GM23338 (cell line): Measurements from ENCODE around the gene GP9. TPM values are rescaled to one million over a fixed set of nuclear protein-coding genes. Genes with fewer than 3 reads are reported as not detected.

Experiments used
- ATAC-seq: fragments of 200-7000 bp; cut with Tn5 transposase; 3 replicates; pipeline ENCODE4 v1.9.1; 2020
- DNase-seq: peaks from one replicate; pipeline ENCODE4 v3.0.0-alpha.2; 2015; ENCODE audit warnings: low spot score
- H2AFZ ChIP-seq: fragments of 200-600 bp; sonication (generic); 2 replicates; pipeline ENCODE4 v1.8.0; 2016; ENCODE audit warnings: antibody characterized with exemption, mild to moderate bottlenecking, moderate library complexity
- H3F3A ChIP-seq: fragments of 200-600 bp; sonication (generic); replicated peaks from 2 replicates; pipeline ENCODE4 v1.8.0; 2017; ENCODE audit warnings: antibody characterized with exemption, mixed run types, low read depth
- H3K27ac ChIP-seq: fragments of 200-600 bp; sonication (generic); 2 replicates; pipeline ENCODE4 v1.6.1; 2016; ENCODE audit warnings: low read depth
- H3K27me3 ChIP-seq: fragments of 200-600 bp; sonication (generic); 2 replicates; pipeline ENCODE4 v1.8.0; 2016; ENCODE audit warnings: mild to moderate bottlenecking, mixed run types, moderate library complexity; ENCODE audit not compliant: insufficient read depth
- H3K36me3 ChIP-seq: fragments of 200-600 bp; sonication (generic); 2 replicates; pipeline ENCODE4 v1.8.0; 2016; ENCODE audit warnings: mild to moderate bottlenecking; ENCODE audit not compliant: insufficient read depth
- H3K4me1 ChIP-seq: fragments of 200-600 bp; sonication (generic); 2 replicates; pipeline ENCODE4 v1.8.0; 2016; ENCODE audit warnings: mild to moderate bottlenecking, moderate library complexity; ENCODE audit not compliant: insufficient read depth
- H3K4me2 ChIP-seq: fragments of 200-600 bp; sonication (generic); 2 replicates; pipeline ENCODE4 v1.7.1; 2017; ENCODE audit warnings: mixed run types
- H3K4me3 ChIP-seq: fragments of 200-600 bp; sonication (generic); 2 replicates; pipeline ENCODE4 v1.6.1; 2016; ENCODE audit warnings: mixed run types
- H3K79me2 ChIP-seq: fragments of 200-600 bp; sonication (generic); replicated peaks from 2 replicates; pipeline ENCODE4 v1.8.0; 2017; ENCODE audit warnings: mild to moderate bottlenecking; ENCODE audit not compliant: insufficient read depth
- H3K9me2 ChIP-seq: fragments of 200-600 bp; sonication (generic); 2 replicates; pipeline ENCODE4 v1.8.0; 2017; ENCODE audit not compliant: insufficient read depth
- H4K20me1 ChIP-seq: fragments of 200-600 bp; sonication (generic); replicated peaks from 2 replicates; pipeline ENCODE4 v1.8.0; 2017; ENCODE audit warnings: mild to moderate bottlenecking; ENCODE audit not compliant: insufficient read depth
- H3K27ac Mint-ChIP-seq: 2 replicates; pipeline ENCODE4 v1.8.0; 2020; ENCODE audit warnings: inconsistent platforms, mild to moderate bottlenecking, moderate library complexity, mixed read lengths
- H3K27me3 Mint-ChIP-seq: 3 replicates; pipeline ENCODE4 v1.8.0; 2022; ENCODE audit warnings: low read depth, mild to moderate bottlenecking, moderate library complexity, mixed read lengths, inconsistent platforms; ENCODE audit not compliant: insufficient read depth, poor library complexity
- H3K36me3 Mint-ChIP-seq: 3 replicates; pipeline ENCODE4 v1.8.0; 2021; ENCODE audit warnings: low read depth, mild to moderate bottlenecking, inconsistent platforms, moderate library complexity, mixed read lengths
- H3K4me1 Mint-ChIP-seq: 3 replicates; pipeline ENCODE4 v1.8.0; 2020; ENCODE audit warnings: mild to moderate bottlenecking, inconsistent platforms, mixed read lengths
- H3K4me3 Mint-ChIP-seq: 3 replicates; pipeline ENCODE4 v1.8.0; 2021; ENCODE audit warnings: moderate library complexity, mild to moderate bottlenecking, inconsistent platforms, mixed read lengths
- H3K9me3 Mint-ChIP-seq: 3 replicates; pipeline ENCODE4 v1.8.0; 2020; ENCODE audit warnings: moderate library complexity, mild to moderate bottlenecking, inconsistent platforms, mixed read lengths
- CTCF ChIP-seq, 2 experiments: fragments of 200-600 bp in 1 of 2; sonication (generic) in 1 of 2; conservative IDR thresholded peaks; 2 replicates each; pipeline versions ENCODE4 v1.5.1 to v1.6.1; 2016 to 2017; ENCODE audit warnings: antibody characterized with exemption in 2 of 2, low read depth in 2 of 2, mild to moderate bottlenecking in 2 of 2, moderate library complexity in 1 of 2
- EZH2phosphoT487 ChIP-seq: fragments of 200-600 bp; sonication (generic); IDR thresholded peaks from one replicate; pipeline ENCODE4 v1.8.1; 2018; ENCODE audit warnings: antibody characterized with exemption; ENCODE audit not compliant: unreplicated experiment
- NANOG ChIP-seq: IDR thresholded peaks from 2 replicates; pipeline ENCODE4 v1.6.1; 2016; ENCODE audit warnings: antibody characterized with exemption, borderline replicate concordance
- POLR2AphosphoS5 ChIP-seq: IDR thresholded peaks from 2 replicates; pipeline ENCODE4 v1.6.1; 2016; ENCODE audit warnings: antibody characterized with exemption, low read depth
- STAT1 ChIP-seq: IDR thresholded peaks from one replicate; pipeline ENCODE4 v1.6.1; 2016; ENCODE audit warnings: antibody characterized with exemption; ENCODE audit not compliant: unreplicated experiment
- ZNF114 ChIP-seq: fragments of 250-450 bp; sonication (Bioruptor Pico); IDR thresholded peaks from 2 replicates; pipeline ENCODE4 v1.5.0; 2020; ENCODE audit warnings: mild to moderate bottlenecking, moderate library complexity
- ZNF462 ChIP-seq: fragments of 250-450 bp; sonication (Bioruptor Pico); IDR thresholded peaks from 2 replicates; pipeline ENCODE4 v1.5.0; 2020; ENCODE audit warnings: mild to moderate bottlenecking, moderate library complexity
- polyA plus RNA-seq: library from polyadenylated mRNA; unstranded; fragments of >200 nt; fragmentation: Nextera tagmentation; extraction: Ambion mirVana; gene quantifications from 2 replicates; pipeline ENCODE4 v1.2.1, GENCODE V29; 2016
- total RNA-seq: library from RNA; depleted of rRNA; stranded (reverse); fragments of >200 nt; shearing (Covaris generic); gene quantifications from 2 replicates; pipeline ENCODE4 v1.2.3, GENCODE V29; 2014

Gene GP9
- total and polyA plus RNA-seq, 2 experiments from 2014 or later = not detected

GRCh38 chr3:129033151-129033550 is 27.4 kb upstream of the GP9 start (continued):
- no peak for TF ChIP-seq NANOG
- no peak for TF ChIP-seq POLR2AphosphoS5
- no peak for TF ChIP-seq ZNF114 (CRISPR knock-in tag)
- no peak for TF ChIP-seq STAT1
- TF ChIP-seq EZH2phosphoT487 = no peak
- TF ChIP-seq ZNF462 (CRISPR knock-in tag) = no peak

GRCh38 chr3:129033633-129034321 is 26.8 kb upstream of the GP9 start:
- H3K36me3 ChIP-seq = no peaks in the 10 kb centered on the region
- H3K36me3 Mint-ChIP-seq = no peaks in the 10 kb centered on the region
- DNase-seq (no peak), ATAC-seq (no peak)
- no peak overlapping the region for H3K4me3 Mint-ChIP-seq
- H3K4me1 Mint-ChIP-seq = peaks cover 8% of the 10 kb centered on the region
- no peaks in the 10 kb centered on the region for H4K20me1 ChIP-seq
- H3K4me2 ChIP-seq = no peak overlapping the region
- H3F3A ChIP-seq = no peaks in the 10 kb centered on the region
- no peak overlapping the region for H3K4me3 ChIP-seq
- H3K27me3 ChIP-seq = no peaks in the 10 kb centered on the region
- 0 out of 3 replicates have a peak, but pooled peaks cover 3% of the 10 kb centered on the region for H3K9me3 Mint-ChIP-seq
- no peak overlapping the region for H3K27ac ChIP-seq
- H3K27me3 Mint-ChIP-seq = peaks cover 9% of the 10 kb centered on the region
- no peak overlapping the region for H3K27ac Mint-ChIP-seq
- H3K79me2 ChIP-seq = no peaks in the 10 kb centered on the region
- no peak overlapping the region; the same call in 1 of the 2 replicates for H2AFZ ChIP-seq
- no peaks in the 10 kb centered on the region; the same call in 1 of the 2 replicates for H3K4me1 ChIP-seq
- H3K9me2 ChIP-seq = no peaks in the 10 kb centered on the region
- no peak for TF ChIP-seq EZH2phosphoT487
- TF ChIP-seq CTCF (conservative IDR thresholded peaks at IDR 0.05; ENCODE audit: low read depth in 2 of 2) = no peak
- TF ChIP-seq ZNF462 (CRISPR knock-in tag) = no peak
